ENCODE data around the gene TRAPPC3. TPM values are rescaled to one million over a fixed set of nuclear protein-coding genes. Genes with fewer than 3 reads are reported as not detected.
A peak's percentile ranks its signal among the peaks of the same experiment; 100 is the strongest.
"Not testable (repeated sequence)": the region's sequence is repeated elsewhere in the genome, so short reads cannot be mapped to it uniquely, and the experiment has no call there.

TRAPPC3 gene
- total RNA-seq: 10 to 100 TPM; 28.0 to 34.7 (median 34.3) TPM
- 55.5 TPM for total RNA-seq (2013)

DNA sequence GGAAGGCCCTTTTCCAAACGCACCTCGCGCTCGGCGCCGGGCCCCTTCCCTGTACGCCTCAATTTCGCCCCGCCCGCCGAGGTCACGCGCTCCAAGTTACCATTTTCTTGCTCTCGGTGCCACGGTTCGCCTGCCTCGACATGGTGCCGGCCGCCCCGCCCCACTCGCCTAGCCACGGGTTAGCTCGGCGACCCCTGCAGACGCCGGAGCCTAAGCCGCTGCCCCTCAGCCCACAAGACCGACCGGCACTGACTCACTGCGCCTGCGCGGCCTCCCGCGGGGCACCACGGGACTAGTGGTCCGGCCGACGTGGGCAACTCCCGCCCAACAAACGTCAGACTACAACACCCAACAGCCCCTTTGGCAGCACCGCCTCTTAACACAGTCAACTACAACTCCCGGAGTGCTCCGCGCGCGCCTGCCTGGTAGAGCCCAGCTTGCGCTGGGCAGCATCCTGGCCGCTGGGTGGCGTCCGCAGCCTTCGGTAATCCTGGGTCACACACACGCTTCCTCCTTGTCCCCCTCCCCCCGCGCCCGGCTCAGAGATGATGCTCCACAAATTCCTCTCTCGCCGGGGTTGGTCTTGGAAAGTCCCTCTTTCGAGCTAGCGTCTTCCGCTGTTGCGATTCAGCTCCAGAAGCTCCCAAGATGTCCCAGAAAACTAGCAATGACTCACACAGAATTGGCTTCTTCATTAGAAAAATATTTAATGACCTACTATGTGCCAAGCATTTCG is at the start of gene TRAPPC3:
Gene TRAPPC3 (minus strand): TSS at position 250 of the 736 bp plus-strand sequence. CDS start 108 bp downstream, at position 142.
- under 1% methylated on average over 62 of the region's 62 CpGs for WGBS (ENCODE audit: insufficient coverage)
- peak within 1 kb of the TSS; percentile 78 for H3K4me3 ChIP-seq (ENCODE audit: low read length)
- TF ChIP-seq, protein P1, sequence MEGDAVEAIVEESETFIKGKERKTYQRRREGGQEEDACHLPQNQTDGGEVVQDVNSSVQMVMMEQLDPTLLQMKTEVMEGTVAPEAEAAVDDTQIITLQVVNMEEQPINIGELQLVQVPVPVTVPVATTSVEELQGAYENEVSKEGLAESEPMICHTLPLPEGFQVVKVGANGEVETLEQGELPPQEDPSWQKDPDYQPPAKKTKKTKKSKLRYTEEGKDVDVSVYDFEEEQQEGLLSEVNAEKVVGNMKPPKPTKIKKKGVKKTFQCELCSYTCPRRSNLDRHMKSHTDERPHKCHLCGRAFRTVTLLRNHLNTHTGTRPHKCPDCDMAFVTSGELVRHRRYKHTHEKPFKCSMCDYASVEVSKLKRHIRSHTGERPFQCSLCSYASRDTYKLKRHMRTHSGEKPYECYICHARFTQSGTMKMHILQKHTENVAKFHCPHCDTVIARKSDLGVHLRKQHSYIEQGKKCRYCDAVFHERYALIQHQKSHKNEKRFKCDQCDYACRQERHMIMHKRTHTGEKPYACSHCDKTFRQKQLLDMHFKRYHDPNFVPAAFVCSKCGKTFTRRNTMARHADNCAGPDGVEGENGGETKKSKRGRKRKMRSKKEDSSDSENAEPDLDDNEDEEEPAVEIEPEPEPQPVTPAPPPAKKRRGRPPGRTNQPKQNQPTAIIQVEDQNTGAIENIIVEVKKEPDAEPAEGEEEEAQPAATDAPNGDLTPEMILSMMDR (IDR thresholded peaks at IDR 0.05): peak; percentile 76
- DNase-seq (peak; percentile 99 to 100), ATAC-seq (peak; percentile 81 to 97 (median 90))
- no peaks in the 10 kb centered on the region for H3K36me3 Mint-ChIP-seq
- intact Hi-C loops (cut with micrococcal nuclease): loop anchor here (1.0 to 5.0 kb wide), 8 partner anchors 8 to 315 kb away; partner anchors contain the start of genes ADPRS, MRPS15, SH3D21 and THRAP3
- H3K27me3 Mint-ChIP-seq (ENCODE audit: low read depth in 2 of 2): no peaks in the 10 kb centered on the region
- H3K4me3 Mint-ChIP-seq: peak within 1 kb of the TSS; percentile 100
- H3K9me3 ChIP-seq (ENCODE audit: control insufficient read depth, insufficient read depth, low read length): no peaks in the 10 kb centered on the region
- no peaks in the 10 kb centered on the region for H3K36me3 ChIP-seq (ENCODE audit: control insufficient read depth, insufficient read depth, low read length)
- H3K27me3 ChIP-seq (ENCODE audit: control insufficient read depth, insufficient read depth, low read length): no peaks in the 10 kb centered on the region
- H3K27ac Mint-ChIP-seq: peak within 1 kb of the TSS; percentile 99 to 100
- H3K27ac ChIP-seq (ENCODE audit: low read length): peak within 1 kb of the TSS; percentile 92
- no peaks in the 10 kb centered on the region for H3K9me3 Mint-ChIP-seq
- H3K4me1 ChIP-seq (ENCODE audit: control insufficient read depth, insufficient read depth, low read length): peaks cover 47% of the 10 kb centered on the region
- H3K4me1 Mint-ChIP-seq: peaks cover 52 to 66% of the 10 kb centered on the region in 2 donors

DNA sequence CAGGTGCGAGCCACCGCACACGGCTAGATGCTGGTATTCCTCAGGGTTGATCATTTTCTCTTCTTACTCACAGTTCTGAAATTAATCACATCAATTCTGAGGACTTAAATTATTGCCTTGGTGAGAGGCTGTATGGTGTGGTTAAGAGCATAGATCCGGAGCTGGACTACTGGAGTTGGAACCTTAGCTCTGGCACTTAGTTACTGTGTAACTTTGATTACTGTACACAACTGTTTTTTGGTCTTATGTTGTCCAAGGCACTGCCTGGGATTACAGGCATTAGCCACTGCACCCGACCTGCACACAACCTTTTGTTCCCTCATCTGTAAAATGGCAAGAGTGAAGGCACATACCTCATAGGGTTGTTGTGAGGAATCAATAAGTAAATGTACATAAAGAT is 49.4 kb upstream of the TRAPPC3 start:
- intact Hi-C loops (cut with micrococcal nuclease): no loop called here
- DNase-seq: no peak
- whole genome bisulfite sequencing (ENCODE audit: insufficient coverage): 90% methylated on average over 5 of the region's 5 CpGs

DNA sequence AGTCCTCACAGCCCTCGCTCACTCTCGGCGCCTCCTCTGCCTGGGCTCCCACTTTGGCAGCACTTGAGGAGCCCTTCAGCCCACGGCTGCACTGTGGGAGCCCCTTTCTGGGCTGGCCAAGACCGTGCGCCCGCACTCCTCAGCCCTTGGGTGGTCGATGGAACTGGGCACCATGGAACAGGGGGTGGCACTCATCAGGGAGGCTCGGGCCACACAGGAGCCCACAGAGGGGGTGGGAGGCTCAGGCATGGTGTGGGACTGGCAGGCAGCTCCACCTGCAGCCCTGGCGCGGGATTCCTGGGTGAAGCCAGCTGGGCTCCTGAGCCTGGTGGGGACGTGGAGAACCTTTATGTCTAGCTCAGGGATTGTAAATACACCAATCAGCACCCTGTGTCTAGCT is 47.5 kb upstream of the TRAPPC3 start:
- H3K36me3 Mint-ChIP-seq; H3K4me1 Mint-ChIP-seq; H3K27me3 Mint-ChIP-seq (ENCODE audit: low read depth in 2 of 2); H3K4me1 ChIP-seq (ENCODE audit: control insufficient read depth, insufficient read depth, low read length); H3K9me3 Mint-ChIP-seq; H3K4me3 ChIP-seq (ENCODE audit: low read length); H3K9me3 ChIP-seq (ENCODE audit: control insufficient read depth, insufficient read depth, low read length); DNase-seq; H3K27ac Mint-ChIP-seq; H3K4me3 Mint-ChIP-seq; H3K27ac ChIP-seq (ENCODE audit: low read length); ATAC-seq; H3K36me3 ChIP-seq (ENCODE audit: control insufficient read depth, insufficient read depth, low read length); intact Hi-C loops (cut with micrococcal nuclease); H3K27me3 ChIP-seq (ENCODE audit: control insufficient read depth, insufficient read depth, low read length): not testable (repeated sequence)
- 89% methylated on average over 12 of the region's 12 CpGs for WGBS (ENCODE audit: insufficient coverage)

More for the DNA sequence above, 49.4 kb upstream of the TRAPPC3 start:
- Histone ChIP-seq H3K4me3 (ENCODE audit: low read length) (no peak overlapping the region), H3K4me1 (ENCODE audit: control insufficient read depth, insufficient read depth, low read length) (no peaks in the 10 kb centered on the region), H3K27ac (ENCODE audit: low read length) (no peak overlapping the region), H3K27me3 (ENCODE audit: control insufficient read depth, insufficient read depth, low read length) (no peaks in the 10 kb centered on the region), H3K9me3 (ENCODE audit: control insufficient read depth, insufficient read depth, low read length) (no peaks in the 10 kb centered on the region), H3K36me3 (ENCODE audit: control insufficient read depth, insufficient read depth, low read length) (no peaks in the 10 kb centered on the region)
- Mint-ChIP-seq H3K27me3 (ENCODE audit: low read depth in 2 of 2) (peaks cover 0 to 5% of the 10 kb centered on the region in 2 donors), H3K4me1 (no peaks in the 10 kb centered on the region), H3K36me3 (no peaks in the 10 kb centered on the region), H3K4me3 (no peak overlapping the region), H3K27ac (no peak overlapping the region), H3K9me3 (no peaks in the 10 kb centered on the region)
- ATAC-seq: no peak
- TF ChIP-seq, protein P1 (IDR thresholded peaks at IDR 0.05): no peak

DNA sequence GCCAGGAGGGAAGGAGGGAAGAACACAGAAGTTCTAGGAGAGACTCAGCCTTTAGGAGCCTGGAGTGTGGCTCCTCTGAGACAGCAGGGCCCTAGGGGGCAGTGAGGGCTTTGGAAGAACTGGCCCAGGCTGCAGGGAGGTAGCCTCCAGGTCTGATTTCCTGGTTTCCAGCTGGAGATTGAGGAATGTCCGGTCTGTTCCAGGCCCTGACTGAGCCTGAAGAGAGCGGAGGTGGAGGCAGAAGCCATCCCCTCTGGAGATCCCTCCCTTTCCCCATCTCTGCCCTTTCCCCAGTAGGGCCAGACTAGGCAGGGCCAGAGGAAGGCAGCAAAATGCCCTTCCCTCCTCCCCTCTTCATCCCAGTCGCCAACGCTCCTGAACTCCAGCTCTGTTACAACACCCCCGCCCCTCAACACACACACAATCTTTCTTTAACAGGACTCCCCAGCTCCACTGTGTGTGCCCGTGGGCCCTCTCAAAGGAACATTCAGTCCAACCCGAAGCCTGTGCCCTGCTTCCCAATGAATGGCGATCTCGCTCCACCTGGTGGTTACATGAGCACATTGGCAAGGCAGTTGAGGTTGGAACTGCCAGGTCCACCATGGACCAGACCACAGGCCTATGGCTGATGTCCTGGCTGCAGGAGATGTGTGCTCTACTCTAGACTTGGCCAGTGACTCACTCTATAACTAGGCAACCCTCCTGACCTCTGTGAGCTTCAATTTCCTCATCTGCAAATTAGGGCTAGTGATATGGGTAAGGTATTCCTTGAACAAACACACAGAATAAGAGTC is 38.7 kb upstream of the TRAPPC3 start:
- no peaks in the 10 kb centered on the region for H3K36me3 ChIP-seq (ENCODE audit: control insufficient read depth, insufficient read depth, low read length)
- DNase-seq (peak; percentile 69 to 93), ATAC-seq (peak; percentile 97 to 99 (median 98))
- 16% methylated on average over 9 of the region's 9 CpGs for WGBS (ENCODE audit: insufficient coverage)
- H3K4me3 ChIP-seq (ENCODE audit: low read length): no peak overlapping the region
- intact Hi-C loops (cut with micrococcal nuclease): loop anchor here (1.0 to 5.0 kb wide), 4 partner anchors 34 to 97 kb away; partner anchors contain the start of genes THRAP3 and TRAPPC3
- peaks cover 9% of the 10 kb centered on the region for H3K4me1 ChIP-seq (ENCODE audit: control insufficient read depth, insufficient read depth, low read length)
- peaks cover 6 to 10% of the 10 kb centered on the region in 2 donors for H3K4me1 Mint-ChIP-seq
- H3K36me3 Mint-ChIP-seq: no peaks in the 10 kb centered on the region
- H3K9me3 Mint-ChIP-seq: no peaks in the 10 kb centered on the region
- no peak overlapping the region for H3K4me3 Mint-ChIP-seq
- H3K27ac Mint-ChIP-seq: peak overlapping the region; percentile 47 to 89
- no peak overlapping the region for H3K27ac ChIP-seq (ENCODE audit: low read length)
- no peaks in the 10 kb centered on the region for H3K27me3 ChIP-seq (ENCODE audit: control insufficient read depth, insufficient read depth, low read length)
- H3K27me3 Mint-ChIP-seq (ENCODE audit: low read depth in 2 of 2): no peaks in the 10 kb centered on the region
- no peaks in the 10 kb centered on the region for H3K9me3 ChIP-seq (ENCODE audit: control insufficient read depth, insufficient read depth, low read length)
- TF ChIP-seq, protein P1 (IDR thresholded peaks at IDR 0.05): peak; percentile 77
